ENCODE results near the gene ARHGEF19. TPM values are rescaled to one million over a fixed set of nuclear protein-coding genes. Genes with fewer than 3 reads are reported as not detected.

Gene ARHGEF19
- total and polyA plus RNA-seq, 9 of the 15 experiments (the other 6 are each of a cell fraction or from before 2014, with no cell fraction given) = 0.73 to 21.0 (median 5.2) TPM

- TF ChIP-seq PHB2 (IDR thresholded peaks at IDR 0.05; ENCODE audit: low read depth) = peak; percentile 13; the same call in 1 of the 2 replicates
- no peak for TF ChIP-seq ZKSCAN8 (CRISPR knock-in tag; IDR thresholded peaks at IDR 0.05)
- no peak for TF ChIP-seq ZBTB8A (IDR thresholded peaks at IDR 0.05; ENCODE audit: partially characterized antibody)
- TF ChIP-seq MCM3 (IDR thresholded peaks at IDR 0.05) = peak; percentile 89
- peak; percentile 47 to 58; a peak in 3 of 4 replicates for TF ChIP-seq KDM1A (IDR thresholded peaks at IDR 0.05)
- TF ChIP-seq IRF9 (tag; IDR thresholded peaks at IDR 0.05) = no peak
- 0 out of 2 replicates have a peak, but pooled peaks have one; percentile 14 for TF ChIP-seq ARID1B (IDR thresholded peaks at IDR 0.05)
- TF ChIP-seq HLTF (IDR thresholded peaks at IDR 0.05) = peak; percentile 44; the same call in 1 of the 2 replicates
- no peak for TF ChIP-seq HDAC3 (IDR thresholded peaks at IDR 0.05; ENCODE audit: borderline replicate concordance, partially characterized antibody)
- TF ChIP-seq ZNF175 (CRISPR knock-in tag; IDR thresholded peaks at IDR 0.05; ENCODE audit: low read depth) = no peak
- TF ChIP-seq CHD2 (IDR thresholded peaks at IDR 0.05; ENCODE audit: low read depth, low read length) = no peak
- no peak for TF ChIP-seq CTCF (IDR thresholded peaks at IDR 0.05 in 2 of 3, conservative IDR thresholded peaks at IDR 0.05 in 1 of 3; ENCODE audit: insufficient read depth in 2 of 3, low read depth in 1 of 3, low read length in 3 of 3)
- TF ChIP-seq ZNF12 (CRISPR knock-in tag; IDR thresholded peaks at IDR 0.05) = no peak
- TF ChIP-seq, protein P1, sequence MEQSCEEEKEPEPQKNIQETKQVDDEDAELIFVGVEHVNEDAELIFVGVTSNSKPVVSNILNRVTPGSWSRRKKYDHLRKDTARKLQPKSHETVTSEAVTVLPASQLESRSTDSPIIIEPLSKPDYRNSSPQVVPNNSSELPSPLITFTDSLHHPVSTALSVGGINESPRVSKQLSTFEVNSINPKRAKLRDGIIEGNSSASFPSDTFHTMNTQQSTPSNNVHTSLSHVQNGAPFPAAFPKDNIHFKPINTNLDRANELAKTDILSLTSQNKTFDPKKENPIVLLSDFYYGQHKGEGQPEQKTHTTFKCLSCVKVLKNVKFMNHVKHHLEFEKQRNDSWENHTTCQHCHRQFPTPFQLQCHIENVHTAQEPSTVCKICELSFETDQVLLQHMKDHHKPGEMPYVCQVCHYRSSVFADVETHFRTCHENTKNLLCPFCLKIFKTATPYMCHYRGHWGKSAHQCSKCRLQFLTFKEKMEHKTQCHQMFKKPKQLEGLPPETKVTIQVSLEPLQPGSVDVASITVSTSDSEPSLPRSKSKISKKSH (CRISPR knock-in tag; IDR thresholded peaks at IDR 0.05) = no peak
- no peak for TF ChIP-seq RFX1 (IDR thresholded peaks at IDR 0.05)
- 0 out of 2 replicates have a peak, but pooled peaks have one; percentile 33 for TF ChIP-seq TSC22D4 (tag; IDR thresholded peaks at IDR 0.05)
- TF ChIP-seq, protein P2, sequence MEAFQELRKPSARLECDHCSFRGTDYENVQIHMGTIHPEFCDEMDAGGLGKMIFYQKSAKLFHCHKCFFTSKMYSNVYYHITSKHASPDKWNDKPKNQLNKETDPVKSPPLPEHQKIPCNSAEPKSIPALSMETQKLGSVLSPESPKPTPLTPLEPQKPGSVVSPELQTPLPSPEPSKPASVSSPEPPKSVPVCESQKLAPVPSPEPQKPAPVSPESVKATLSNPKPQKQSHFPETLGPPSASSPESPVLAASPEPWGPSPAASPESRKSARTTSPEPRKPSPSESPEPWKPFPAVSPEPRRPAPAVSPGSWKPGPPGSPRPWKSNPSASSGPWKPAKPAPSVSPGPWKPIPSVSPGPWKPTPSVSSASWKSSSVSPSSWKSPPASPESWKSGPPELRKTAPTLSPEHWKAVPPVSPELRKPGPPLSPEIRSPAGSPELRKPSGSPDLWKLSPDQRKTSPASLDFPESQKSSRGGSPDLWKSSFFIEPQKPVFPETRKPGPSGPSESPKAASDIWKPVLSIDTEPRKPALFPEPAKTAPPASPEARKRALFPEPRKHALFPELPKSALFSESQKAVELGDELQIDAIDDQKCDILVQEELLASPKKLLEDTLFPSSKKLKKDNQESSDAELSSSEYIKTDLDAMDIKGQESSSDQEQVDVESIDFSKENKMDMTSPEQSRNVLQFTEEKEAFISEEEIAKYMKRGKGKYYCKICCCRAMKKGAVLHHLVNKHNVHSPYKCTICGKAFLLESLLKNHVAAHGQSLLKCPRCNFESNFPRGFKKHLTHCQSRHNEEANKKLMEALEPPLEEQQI (IDR thresholded peaks at IDR 0.05) = no peak
- TF ChIP-seq ZNF695 (CRISPR knock-in tag; IDR thresholded peaks at IDR 0.05) = no peak
- TF ChIP-seq SIRT6 (IDR thresholded peaks at IDR 0.05; ENCODE audit: low read depth, low read length) = no peak
- no peak for TF ChIP-seq ZNF354B (CRISPR knock-in tag; IDR thresholded peaks at IDR 0.05)
- 0 out of 2 replicates have a peak, but pooled peaks have one; percentile 36 for TF ChIP-seq HBP1 (CRISPR knock-in tag; IDR thresholded peaks at IDR 0.05)
Observed at GRCh38 chr1:16221499-16221898, 9.0 kb upstream of the ARHGEF19 start (continued).

All from K562 (cell line).